Glomerular visceral epithelial cell (primary cell): ENCODE data around the gene MZT2B.
"Not testable (repeated sequence)": the region's sequence is repeated elsewhere in the genome, so short reads cannot be mapped to it uniquely, and the experiment has no call there.

Experiments used
- DNase-seq: peaks from one replicate; pipeline ENCODE4 v3.0.0-alpha.2; 2016; ENCODE audit errors: extremely low spot score

Gene MZT2B

DNA sequence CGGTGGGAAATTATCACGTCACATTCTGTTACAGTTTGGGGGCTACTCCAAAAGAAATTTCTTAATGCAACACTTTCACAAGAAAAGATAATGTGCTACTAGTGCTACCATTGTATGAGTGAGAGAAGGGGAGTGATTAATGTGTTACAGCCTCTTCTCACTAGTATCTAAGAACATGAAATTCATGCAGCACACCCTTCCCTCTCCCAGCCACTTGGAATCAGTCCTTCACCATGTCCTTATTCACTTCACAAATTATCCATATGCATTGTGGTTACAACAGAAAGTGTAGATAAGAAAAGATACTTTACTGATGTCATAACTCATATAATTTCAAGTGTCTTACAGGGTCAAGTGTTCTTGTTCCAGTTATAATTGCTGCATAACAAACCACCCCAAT lies 37.1 kb downstream of the MZT2B start:
- DNase-seq: not testable (repeated sequence)

DNA sequence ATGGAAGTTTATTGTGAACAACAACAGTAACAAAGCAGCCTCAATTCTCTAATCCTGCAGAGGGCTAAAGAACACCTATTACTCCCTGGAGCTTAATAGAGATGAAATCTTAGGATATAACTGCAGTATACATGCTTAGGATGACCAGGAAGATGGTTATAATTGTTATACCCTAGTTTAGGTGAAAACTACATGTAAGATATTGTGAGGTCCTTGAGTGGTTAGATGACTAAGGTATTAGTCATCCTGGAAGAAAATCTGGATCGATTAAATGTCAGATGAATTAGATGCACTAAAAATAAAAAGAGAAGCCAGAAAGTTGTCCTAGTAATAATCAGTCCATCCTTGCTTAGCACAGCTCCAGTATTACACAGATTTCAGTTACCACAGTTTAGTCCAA lies 38.4 kb downstream of the MZT2B start:
- DNase-seq: not testable (repeated sequence)

DNA sequence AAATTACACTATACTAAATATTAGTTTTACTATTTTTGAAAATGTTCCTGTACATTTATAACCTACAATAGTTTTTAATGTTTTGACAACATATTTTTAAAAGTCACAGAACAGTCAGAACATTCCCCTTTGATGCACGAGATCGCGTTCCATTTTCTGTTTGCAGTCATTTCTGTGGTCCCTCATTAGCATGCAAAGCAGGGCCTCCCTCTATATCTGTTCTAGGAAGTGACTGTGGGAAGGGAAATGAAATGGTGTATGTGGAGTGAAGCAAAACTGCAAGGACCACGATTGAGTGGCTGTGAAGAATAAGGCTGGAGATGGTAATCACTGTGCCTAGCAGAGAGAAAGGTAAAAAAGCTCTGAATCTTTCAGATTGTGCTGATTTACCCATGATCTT lies 40.5 kb downstream of the MZT2B start:
- not testable (repeated sequence) for DNase-seq

DNA sequence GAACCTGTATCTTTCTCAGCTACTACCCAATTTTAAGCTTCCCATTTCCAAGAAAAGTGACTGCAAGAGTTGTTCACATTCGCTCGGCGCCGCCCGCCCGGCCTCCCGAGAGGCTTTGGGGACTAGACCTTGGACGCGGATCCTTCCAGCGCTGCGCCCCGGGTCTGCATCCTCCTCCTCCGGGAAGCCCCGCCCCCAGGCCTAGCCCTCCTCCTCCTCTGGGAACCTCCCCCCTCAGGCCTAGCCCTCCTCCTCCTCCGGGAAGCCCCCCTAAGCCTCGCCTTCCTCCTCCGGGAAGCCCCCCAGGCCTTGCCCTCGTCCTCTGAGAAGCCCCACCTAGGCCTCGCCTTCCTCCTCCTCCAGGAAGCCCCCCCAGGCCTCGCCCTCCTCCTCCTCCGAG lies 45.9 kb downstream of the MZT2B start:
- DNase-seq: not testable (repeated sequence)

DNA sequence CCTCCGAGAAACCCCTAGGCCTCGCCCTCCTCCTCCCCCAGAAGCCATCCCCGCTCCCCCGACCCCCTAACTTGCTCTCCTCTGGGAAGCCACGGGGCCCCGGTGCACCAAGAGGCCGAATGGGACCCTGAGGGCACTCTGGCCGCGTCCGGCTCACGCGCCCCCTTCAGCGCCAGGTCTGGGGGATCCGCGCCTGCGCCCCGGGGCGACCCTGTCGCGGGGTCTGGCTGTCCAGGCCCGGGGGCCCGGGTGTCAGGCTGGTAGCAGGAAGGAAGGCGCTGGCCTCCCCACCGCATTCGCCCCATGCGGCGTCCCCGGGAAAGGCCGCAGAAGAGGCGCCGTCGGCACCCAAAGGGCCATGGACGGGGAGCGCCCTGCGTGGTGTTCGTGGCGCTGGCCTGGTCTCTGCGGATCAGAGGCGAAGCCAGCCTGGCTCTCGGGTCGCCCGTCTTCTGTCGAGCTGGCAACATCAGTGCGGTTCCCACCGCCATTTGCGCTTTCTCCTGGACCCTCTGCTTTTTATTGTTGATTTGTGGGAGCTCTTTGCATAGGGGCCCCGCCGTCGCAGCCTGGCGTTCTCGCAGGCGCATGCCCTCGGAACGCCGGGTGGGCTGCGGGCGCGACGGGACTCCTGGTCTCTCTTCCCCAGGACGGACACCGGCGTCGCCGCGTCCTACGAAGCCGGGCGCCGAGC lies 46.6 kb downstream of the MZT2B start:
- not testable (repeated sequence) for DNase-seq

DNA sequence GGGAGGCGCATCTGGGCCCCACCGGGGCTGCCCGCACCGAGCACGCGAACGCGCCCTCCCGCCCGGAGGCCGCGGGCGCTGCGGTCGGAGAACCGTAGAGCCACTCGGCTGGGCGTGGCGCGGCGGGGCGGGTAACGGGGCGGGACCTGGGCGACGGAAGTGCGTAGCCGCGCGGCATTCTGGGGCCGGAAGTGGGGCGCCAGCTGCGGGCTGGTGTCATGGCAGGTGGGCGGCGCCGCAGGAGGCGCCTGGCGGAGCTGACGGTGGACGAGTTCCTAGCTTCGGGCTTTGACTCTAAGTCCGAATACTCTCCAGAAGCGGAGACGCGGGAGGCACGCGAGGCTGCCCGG lies 47.1 kb downstream of the MZT2B start:
- DNase-seq: not testable (repeated sequence)

DNA sequence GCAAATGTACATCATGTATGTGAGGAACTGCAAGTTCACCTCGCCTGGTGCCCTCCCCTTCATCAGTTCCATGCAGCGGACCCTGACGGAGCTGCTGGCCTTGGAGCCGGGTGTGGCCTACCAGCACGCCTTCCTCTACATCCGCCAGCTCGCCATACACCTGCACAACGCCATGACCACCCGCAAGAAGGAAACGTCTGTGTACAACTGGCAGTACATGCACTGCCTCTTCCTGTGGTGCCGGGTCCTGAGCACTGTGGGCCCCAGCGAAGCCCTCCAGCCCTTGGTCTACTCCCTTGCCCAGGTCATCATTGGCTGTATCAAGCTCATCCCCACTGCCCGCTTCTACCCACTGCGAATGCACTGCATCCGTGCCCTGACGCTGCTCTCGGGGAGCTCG lies 48.3 kb downstream of the MZT2B start:
- not testable (repeated sequence) for DNase-seq

DNA sequence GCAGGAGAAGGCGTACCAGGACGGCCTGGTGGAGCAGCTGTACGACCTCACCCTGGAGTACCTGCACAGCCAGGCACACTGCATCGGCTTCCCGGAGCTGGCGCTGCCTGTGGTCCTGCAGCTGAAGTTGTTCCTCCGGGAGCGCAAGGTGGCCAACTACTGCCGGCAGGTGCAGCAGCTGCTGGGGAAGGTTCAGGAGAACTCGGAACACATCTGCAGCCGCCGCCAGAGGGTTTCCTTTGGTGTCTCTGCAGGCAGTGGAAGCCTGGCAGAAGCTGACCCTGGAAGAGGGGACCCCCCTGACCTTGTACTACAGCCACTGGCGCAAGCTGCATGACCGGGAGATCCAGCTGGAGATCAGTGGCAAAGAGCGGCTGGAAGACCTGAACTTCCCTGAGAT lies 48.8 kb downstream of the MZT2B start:
- not testable (repeated sequence) for DNase-seq

DNA sequence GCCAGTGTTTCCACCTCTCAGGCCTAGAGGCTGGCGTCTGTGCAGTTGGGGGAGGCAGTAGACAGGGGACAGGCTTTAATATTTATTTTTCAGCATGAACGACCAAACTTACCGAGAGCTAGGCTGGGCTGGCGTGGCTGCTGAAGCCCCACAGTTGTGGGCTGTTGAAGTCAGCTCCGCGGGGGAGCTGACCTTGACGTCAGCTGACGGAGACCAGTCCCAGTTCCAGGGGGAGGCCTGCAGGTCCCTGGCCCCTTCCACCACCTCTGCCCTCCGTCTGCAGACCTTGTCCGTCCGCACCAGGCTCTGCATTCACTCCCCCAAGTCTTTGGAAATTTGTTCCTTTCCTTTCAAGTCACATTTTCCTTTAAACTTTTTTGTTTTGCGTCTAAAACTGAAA lies 49.6 kb downstream of the MZT2B start:
- no peak for DNase-seq

DNA sequence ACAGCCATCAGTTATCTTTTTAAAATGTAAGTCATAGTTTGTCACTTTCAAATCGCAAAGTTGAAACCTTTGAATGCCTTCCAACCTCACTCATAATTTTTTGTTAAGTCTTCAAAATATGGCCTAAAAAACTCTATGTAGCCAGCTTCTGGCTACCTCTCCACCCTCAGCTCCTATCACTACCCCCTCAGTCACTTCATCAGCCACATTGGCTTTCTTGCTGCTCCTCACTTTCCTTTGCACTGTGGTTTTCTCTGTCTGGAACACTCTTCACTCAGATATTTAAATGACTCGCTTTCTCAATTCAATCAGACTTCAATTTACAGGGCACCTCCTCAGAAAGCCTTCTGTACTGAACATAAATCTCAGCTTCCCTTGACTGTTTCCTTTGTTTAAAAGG lies 51.0 kb downstream of the MZT2B start:
- DNase-seq: not testable (repeated sequence)

DNA sequence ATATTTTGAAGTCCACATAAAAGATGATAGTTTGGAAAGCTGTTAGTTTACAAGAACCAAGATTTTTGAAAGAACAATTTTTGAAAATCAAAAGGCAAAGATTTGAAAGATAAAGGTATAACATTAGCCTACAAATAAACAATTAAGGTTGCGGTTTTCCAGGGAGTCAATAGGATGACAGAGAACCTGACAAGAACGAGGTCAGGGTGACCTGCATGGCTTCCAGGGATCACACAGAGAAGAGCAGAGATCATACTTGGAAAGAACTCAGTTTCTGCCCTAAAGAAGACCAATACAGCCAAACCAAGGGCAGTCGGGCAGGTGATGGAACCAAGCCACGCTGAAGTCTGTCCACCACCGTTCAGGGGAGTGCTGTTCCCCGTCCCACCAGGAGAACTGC lies 57.5 kb downstream of the MZT2B start:
- not testable (repeated sequence) for DNase-seq
